ENCODE measurements around the gene CHI3L2.

Gene CHI3L2

DNA sequence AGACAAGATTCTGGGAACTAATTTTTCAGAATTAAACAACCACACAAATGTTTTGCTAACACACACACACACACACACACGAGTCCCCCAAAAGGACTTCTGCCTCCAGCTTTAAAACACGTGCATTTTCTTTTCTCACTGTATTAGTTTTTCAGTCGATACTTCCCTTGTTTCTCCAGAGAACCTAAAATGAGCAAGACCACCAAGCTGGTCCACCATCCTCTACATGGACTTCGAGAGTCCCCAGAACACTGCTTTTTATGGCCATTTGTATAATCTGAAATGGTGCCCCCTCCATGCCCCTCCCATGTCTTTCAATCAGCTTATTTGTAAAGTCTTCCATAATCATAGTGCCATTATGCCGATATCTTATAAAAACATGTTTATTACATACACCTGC, 10.8 kb upstream of the CHI3L2 start:
- no peak overlapping the region for H3K27ac ChIP-seq
- TF ChIP-seq ZFX (IDR thresholded peaks at IDR 0.05) = no peak
- no peak for TF ChIP-seq CTCF (conservative IDR thresholded peaks at IDR 0.05)

GRCh38 chr1:111217183-111217910, 10.2 kb upstream of the CHI3L2 start:
- H3K27ac ChIP-seq = no peak overlapping the region
- no peak for TF ChIP-seq ZFX (IDR thresholded peaks at IDR 0.05)

DNA sequence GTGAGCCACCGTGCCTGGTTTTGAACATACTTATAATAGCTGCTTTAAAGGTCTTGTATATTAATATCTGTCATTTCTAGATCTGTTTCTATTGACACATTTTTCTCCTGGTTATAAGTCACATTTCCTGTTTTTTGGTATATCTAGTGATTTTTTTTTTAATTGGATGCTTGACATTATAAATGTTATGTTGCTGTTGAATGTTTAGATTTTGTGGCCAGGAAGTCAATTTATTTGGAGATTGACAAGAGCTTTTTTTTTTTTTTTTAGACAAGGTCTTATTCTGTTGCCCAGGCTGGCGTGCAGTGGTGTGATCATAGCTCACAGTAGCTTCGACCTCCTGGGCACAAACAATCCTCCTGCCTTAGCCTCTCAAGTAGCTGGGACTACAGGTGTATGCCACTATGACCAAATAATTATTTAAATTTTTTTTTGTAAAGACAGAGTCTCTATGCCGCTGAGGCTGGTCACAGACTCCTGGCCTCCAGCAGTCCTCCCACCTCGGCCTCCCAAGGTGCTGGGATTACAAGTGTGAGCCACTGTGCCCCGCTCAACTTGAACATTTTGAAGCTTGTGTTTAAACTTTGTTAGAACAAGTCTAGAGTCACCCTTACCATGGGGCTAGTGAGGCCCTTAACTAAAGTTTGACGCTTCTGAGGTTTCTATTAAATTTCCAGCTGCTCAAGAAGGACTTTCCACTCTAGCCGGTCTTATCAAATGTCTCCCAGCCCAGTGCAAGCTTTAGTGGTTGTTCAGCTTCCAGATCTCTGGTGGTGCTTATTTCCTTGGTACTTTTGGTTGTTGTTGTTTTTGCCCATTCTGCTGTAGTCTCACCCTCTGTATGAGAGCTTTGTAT, 8.6 kb upstream of the CHI3L2 start:
- no peak overlapping the region for H3K27ac ChIP-seq
- TF ChIP-seq ZFX (IDR thresholded peaks at IDR 0.05) (no peak), CTCF (conservative IDR thresholded peaks at IDR 0.05) (no peak)

- no peak overlapping the region for H3K27ac ChIP-seq
- TF ChIP-seq ZFX (IDR thresholded peaks at IDR 0.05) (no peak), CTCF (conservative IDR thresholded peaks at IDR 0.05) (no peak)
These were observed 7.8 kb upstream of the CHI3L2 start for GRCh38 chr1:111219557-111220286.

- H3K27ac ChIP-seq = no peak overlapping the region
- TF ChIP-seq CTCF (conservative IDR thresholded peaks at IDR 0.05) (no peak), ZFX (IDR thresholded peaks at IDR 0.05) (no peak)
These were observed 7.1 kb upstream of the CHI3L2 start for GRCh38 chr1:111220302-111220890.

- no peak overlapping the region for H3K27ac ChIP-seq
- no peak for TF ChIP-seq ZFX (IDR thresholded peaks at IDR 0.05)
- TF ChIP-seq CTCF (conservative IDR thresholded peaks at IDR 0.05) = no peak
These were observed 6.3 kb upstream of the CHI3L2 start for GRCh38 chr1:111221276-111221632.

DNA sequence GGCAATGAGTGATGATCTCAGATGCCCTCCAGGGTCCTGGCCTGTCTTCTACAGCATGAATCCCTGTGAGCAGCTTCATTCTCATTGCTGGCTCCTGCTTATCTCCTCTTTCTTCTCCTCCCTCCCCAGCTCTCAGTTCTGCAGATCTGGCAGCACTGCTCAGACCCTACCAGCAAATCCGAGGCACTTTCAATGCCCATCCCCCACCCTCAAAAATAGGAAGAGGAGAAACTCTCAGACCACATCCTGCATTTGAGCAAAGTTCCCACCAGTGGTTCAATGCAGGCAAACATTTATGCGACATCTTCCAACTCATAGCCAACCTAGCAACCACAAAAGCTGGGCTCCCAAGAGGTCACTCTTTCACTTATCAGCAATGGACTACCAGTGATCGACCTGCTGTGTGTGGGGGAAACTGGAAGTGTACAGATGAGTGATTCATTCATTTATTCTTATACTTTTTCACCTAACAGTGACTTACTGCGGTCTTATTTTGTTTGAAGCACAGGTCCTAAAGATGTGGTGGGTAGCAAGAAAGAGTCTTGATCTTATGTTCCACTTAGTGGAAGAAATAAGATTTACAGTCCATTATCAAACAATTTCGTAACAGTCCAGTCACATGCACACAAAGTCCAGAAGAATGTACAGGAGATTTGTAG, 5.8 kb upstream of the CHI3L2 start:
- TF ChIP-seq CTCF (conservative IDR thresholded peaks at IDR 0.05) (no peak), ZFX (IDR thresholded peaks at IDR 0.05) (no peak)
- no peak overlapping the region for H3K27ac ChIP-seq
